Activated CD4-positive, alpha-beta memory T cell treated with anti-CD3 and anti-CD28 coated beads, Interleukin-2, amount 10 ng/mL, durations not matched to agents 7 days and 5 days (primary cell): ENCODE results near the gene CDC42BPA. TPM values are rescaled to one million over a fixed set of nuclear protein-coding genes. Genes with fewer than 3 reads are reported as not detected.
"Not testable (repeated sequence)": the region's sequence is repeated elsewhere in the genome, so short reads cannot be mapped to it uniquely, and the experiment has no call there.

ENCODE experiments used
- CTCF ChIA-PET: fragments of 350-600 bp; sonication (Branson Sonifier 250); formaldehyde crosslinking; loops from one replicate; lab custom pipeline; 2021; ENCODE audit warnings: antibody characterized with exemption, inconsistent platforms; lab: Charles Lee
- POLR2A ChIA-PET: fragments of 350-600 bp; sonication (Branson Sonifier 250); formaldehyde crosslinking; loops from one replicate; lab custom pipeline; 2021; ENCODE audit warnings: antibody characterized with exemption; lab: Charles Lee
- DNase-seq: peaks from one replicate; pipeline ENCODE4 v3.0.0-alpha.2; 2020
- H3K27ac Mint-ChIP-seq: one replicate; pipeline ENCODE4 v1.8.0; 2021; ENCODE audit warnings: mild to moderate bottlenecking, mixed read lengths
- H3K27me3 Mint-ChIP-seq: one replicate; pipeline ENCODE4 v1.8.0; 2021; ENCODE audit warnings: mixed read lengths
- H3K36me3 Mint-ChIP-seq: one replicate; pipeline ENCODE4 v1.8.0; 2021; ENCODE audit warnings: low read depth, mixed read lengths
- H3K4me1 Mint-ChIP-seq: one replicate; pipeline ENCODE4 v1.8.0; 2021; ENCODE audit warnings: mixed read lengths
- H3K4me3 Mint-ChIP-seq: one replicate; pipeline ENCODE4 v1.8.0; 2021; ENCODE audit warnings: mild to moderate bottlenecking, mixed read lengths
- H3K9me3 Mint-ChIP-seq: one replicate; pipeline ENCODE4 v1.8.0; 2021; ENCODE audit warnings: mixed read lengths
- total RNA-seq, 2 experiments: library from RNA; stranded (reverse); gene quantifications; one replicate each; pipeline ENCODE4 v1.2.3, GENCODE V29; 2021

The CDC42BPA gene
- total RNA-seq, 2 experiments from 2014 or later = 3.1 TPM

DNA sequence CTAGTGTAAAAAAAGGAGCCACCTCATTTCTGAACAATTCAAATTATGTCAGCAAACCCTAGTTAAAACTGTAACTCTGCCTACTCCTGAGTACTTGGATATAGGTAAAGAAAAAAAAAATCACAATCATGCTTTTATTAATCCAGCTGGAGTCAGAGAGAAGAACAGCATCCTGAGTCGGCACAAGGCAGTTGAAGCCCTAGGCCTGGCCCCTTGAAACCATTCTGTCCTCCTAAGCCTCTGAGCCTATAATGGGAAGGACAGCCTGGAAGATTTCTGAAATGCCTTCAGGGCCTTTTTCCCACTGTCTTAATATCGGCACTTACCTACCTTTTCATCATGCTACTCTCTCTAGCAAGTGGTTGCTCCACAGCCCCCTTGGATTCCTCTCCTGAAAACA, 32.5 kb downstream of the CDC42BPA start:
- POLR2A ChIA-PET = no interaction called here
- Mint-ChIP-seq H3K27me3 (no peaks in the 10 kb centered on the region), H3K4me1 (no peaks in the 10 kb centered on the region), H3K9me3 (peaks cover 4% of the 10 kb centered on the region), H3K27ac (no peak overlapping the region), H3K36me3 (no peaks in the 10 kb centered on the region), H3K4me3 (no peak overlapping the region)
- DNase-seq = no peak
- CTCF ChIA-PET = no interaction called here

GRCh38 chr1:227281371-227281770, 36.9 kb downstream of the CDC42BPA start:
- H3K4me1 Mint-ChIP-seq = no peaks in the 10 kb centered on the region
- peaks cover 4% of the 10 kb centered on the region for H3K9me3 Mint-ChIP-seq
- H3K4me3 Mint-ChIP-seq = no peak overlapping the region
- no peaks in the 10 kb centered on the region for H3K27me3 Mint-ChIP-seq
- ChIA-PET CTCF (no interaction called here), POLR2A (no interaction called here)
- H3K36me3 Mint-ChIP-seq = no peaks in the 10 kb centered on the region
- no peak overlapping the region for H3K27ac Mint-ChIP-seq
- DNase-seq = no peak

GRCh38 chr1:227280836-227281235, 37.5 kb downstream of the CDC42BPA start:
- CTCF ChIA-PET = no interaction called here
- no peaks in the 10 kb centered on the region for H3K4me1 Mint-ChIP-seq
- no peaks in the 10 kb centered on the region for H3K27me3 Mint-ChIP-seq
- POLR2A ChIA-PET = no interaction called here
- H3K27ac Mint-ChIP-seq = no peak overlapping the region
- peaks cover 4% of the 10 kb centered on the region for H3K9me3 Mint-ChIP-seq
- H3K4me3 Mint-ChIP-seq = no peak overlapping the region
- no peaks in the 10 kb centered on the region for H3K36me3 Mint-ChIP-seq
- DNase-seq = no peak

GRCh38 chr1:227276156-227276693, 42.1 kb downstream of the CDC42BPA start:
- POLR2A ChIA-PET, H3K4me3 Mint-ChIP-seq, H3K36me3 Mint-ChIP-seq, CTCF ChIA-PET, H3K4me1 Mint-ChIP-seq, H3K9me3 Mint-ChIP-seq, H3K27ac Mint-ChIP-seq, H3K27me3 Mint-ChIP-seq, DNase-seq: not testable (repeated sequence)

- H3K4me3 Mint-ChIP-seq = no peak overlapping the region
- no peak for DNase-seq
- no peak overlapping the region for H3K27ac Mint-ChIP-seq
- ChIA-PET POLR2A (no interaction called here), CTCF (no interaction called here)
- no peaks in the 10 kb centered on the region for H3K27me3 Mint-ChIP-seq
- H3K4me1 Mint-ChIP-seq = no peaks in the 10 kb centered on the region
- peaks cover 3% of the 10 kb centered on the region for H3K9me3 Mint-ChIP-seq
- H3K36me3 Mint-ChIP-seq = no peaks in the 10 kb centered on the region
Observed at GRCh38 chr1:227273557-227273956, 44.7 kb downstream of the CDC42BPA start.

- POLR2A ChIA-PET = no interaction called here
- CTCF ChIA-PET = no interaction called here
Observed at GRCh38 chr1:227272428-227272827, 45.9 kb downstream of the CDC42BPA start.

GRCh38 chr1:227270554-227270953, 47.7 kb downstream of the CDC42BPA start:
- H3K4me1 Mint-ChIP-seq = no peaks in the 10 kb centered on the region
- H3K36me3 Mint-ChIP-seq = no peaks in the 10 kb centered on the region
- POLR2A ChIA-PET = no interaction called here
- no peak overlapping the region for H3K4me3 Mint-ChIP-seq
- H3K9me3 Mint-ChIP-seq = peaks cover 3% of the 10 kb centered on the region
- H3K27ac Mint-ChIP-seq = no peak overlapping the region
- no peaks in the 10 kb centered on the region for H3K27me3 Mint-ChIP-seq
- CTCF ChIA-PET = no interaction called here
- DNase-seq = no peak

More at GRCh38 chr1:227272428-227272827, 45.9 kb downstream of the CDC42BPA start:
- no peaks in the 10 kb centered on the region for H3K4me1 Mint-ChIP-seq
- DNase-seq = no peak
- no peaks in the 10 kb centered on the region for H3K27me3 Mint-ChIP-seq
- no peak overlapping the region for H3K27ac Mint-ChIP-seq
- H3K9me3 Mint-ChIP-seq = peaks cover 3% of the 10 kb centered on the region
- H3K4me3 Mint-ChIP-seq = no peak overlapping the region
- no peaks in the 10 kb centered on the region for H3K36me3 Mint-ChIP-seq

- Mint-ChIP-seq H3K9me3 (peaks cover 3% of the 10 kb centered on the region), H3K4me3 (no peak overlapping the region), H3K27me3 (peaks cover 3% of the 10 kb centered on the region), H3K4me1 (no peaks in the 10 kb centered on the region), H3K36me3 (no peaks in the 10 kb centered on the region), H3K27ac (no peak overlapping the region)
- POLR2A ChIA-PET = no interaction called here
- CTCF ChIA-PET = no interaction called here
- DNase-seq = no peak
Observed at GRCh38 chr1:227268943-227269342, 49.3 kb downstream of the CDC42BPA start.

DNA sequence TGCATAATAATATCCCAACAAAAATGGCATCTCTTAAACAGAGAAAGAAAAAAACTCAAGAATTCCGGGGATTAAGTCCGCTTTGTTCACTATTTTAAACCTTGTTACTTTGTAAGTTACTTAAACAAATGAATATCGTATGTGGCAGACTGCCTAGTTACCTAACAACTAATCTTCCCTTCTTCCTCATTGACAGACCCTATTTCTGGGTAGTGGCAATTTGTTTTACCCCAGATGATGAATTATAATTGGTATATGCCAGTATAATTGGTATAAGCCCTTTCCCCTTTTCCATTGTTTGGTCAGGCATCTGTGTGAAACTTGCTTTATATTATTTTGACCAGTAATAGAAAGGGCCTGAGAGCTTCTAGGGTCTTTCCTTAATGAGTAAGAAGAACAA, 52.4 kb downstream of the CDC42BPA start:
- ChIA-PET POLR2A (no interaction called here), CTCF (no interaction called here)
- no peak overlapping the region for H3K27ac Mint-ChIP-seq

GRCh38 chr1:227263869-227264268, 54.4 kb downstream of the CDC42BPA start:
- H3K4me1 Mint-ChIP-seq = no peaks in the 10 kb centered on the region
- no peak overlapping the region for H3K27ac Mint-ChIP-seq
- ChIA-PET POLR2A (no interaction called here), CTCF (no interaction called here)
- no peaks in the 10 kb centered on the region for H3K36me3 Mint-ChIP-seq
- peaks cover 3% of the 10 kb centered on the region for H3K27me3 Mint-ChIP-seq
- no peak for DNase-seq
- H3K4me3 Mint-ChIP-seq = no peak overlapping the region
- H3K9me3 Mint-ChIP-seq = no peaks in the 10 kb centered on the region

More for the DNA sequence above, 52.4 kb downstream of the CDC42BPA start:
- Mint-ChIP-seq H3K36me3 (no peaks in the 10 kb centered on the region), H3K9me3 (no peaks in the 10 kb centered on the region), H3K4me3 (no peak overlapping the region), H3K27me3 (peaks cover 3% of the 10 kb centered on the region), H3K4me1 (no peaks in the 10 kb centered on the region)
- no peak for DNase-seq

GRCh38 chr1:227261501-227261900, 56.8 kb downstream of the CDC42BPA start:
- DNase-seq = no peak
- ChIA-PET CTCF (no interaction called here), POLR2A (no interaction called here)
- Mint-ChIP-seq H3K4me3 (no peak overlapping the region), H3K27me3 (peaks cover 3% of the 10 kb centered on the region), H3K36me3 (no peaks in the 10 kb centered on the region), H3K4me1 (no peaks in the 10 kb centered on the region), H3K27ac (no peak overlapping the region), H3K9me3 (no peaks in the 10 kb centered on the region)

DNA sequence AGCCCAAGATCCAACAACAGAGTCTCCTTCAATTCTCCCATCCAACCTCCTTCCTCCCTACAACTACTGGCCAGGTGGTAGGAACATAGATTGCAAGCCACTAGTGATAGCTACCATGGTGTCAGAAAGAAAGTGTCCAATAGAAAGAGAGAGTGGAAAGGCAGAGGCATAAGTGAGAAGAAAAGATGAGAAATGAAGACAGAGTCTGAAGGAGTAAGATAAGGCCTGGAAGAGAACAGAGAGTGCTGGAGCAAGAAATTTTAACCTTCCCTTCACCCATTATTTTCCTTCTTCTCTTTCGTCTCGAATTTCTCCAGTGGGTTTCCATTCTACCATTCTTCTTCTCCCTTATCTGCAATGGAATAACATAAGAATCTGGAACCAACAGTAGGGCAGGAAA, 57.9 kb downstream of the CDC42BPA start:
- Mint-ChIP-seq H3K4me3 (no peak overlapping the region), H3K27ac (no peak overlapping the region), H3K36me3 (no peaks in the 10 kb centered on the region), H3K27me3 (peaks cover 3% of the 10 kb centered on the region), H3K9me3 (no peaks in the 10 kb centered on the region), H3K4me1 (no peaks in the 10 kb centered on the region)
- DNase-seq = no peak
- CTCF ChIA-PET = no interaction called here
- POLR2A ChIA-PET = no interaction called here

GRCh38 chr1:227257964-227258363, 60.3 kb downstream of the CDC42BPA start:
- ChIA-PET POLR2A (no interaction called here), CTCF (interaction anchor here (1.1 kb wide), 1 partner anchor 24 kb away, joined by 3 read pairs; no protein-coding TSS in a partner anchor)
- no peak for DNase-seq
- no peaks in the 10 kb centered on the region for H3K36me3 Mint-ChIP-seq
- H3K4me3 Mint-ChIP-seq = no peak overlapping the region
- no peak overlapping the region for H3K27ac Mint-ChIP-seq
- H3K27me3 Mint-ChIP-seq = peaks cover under 1% of the 10 kb centered on the region
- no peaks in the 10 kb centered on the region for H3K4me1 Mint-ChIP-seq
- H3K9me3 Mint-ChIP-seq = no peaks in the 10 kb centered on the region

GRCh38 chr1:227255086-227255732, 63.1 kb downstream of the CDC42BPA start:
- DNase-seq = no peak
- Mint-ChIP-seq H3K4me3 (no peak overlapping the region), H3K27me3 (peaks cover 2% of the 10 kb centered on the region), H3K9me3 (no peaks in the 10 kb centered on the region), H3K27ac (no peak overlapping the region), H3K4me1 (no peaks in the 10 kb centered on the region), H3K36me3 (no peaks in the 10 kb centered on the region)
- CTCF ChIA-PET = no interaction called here
- POLR2A ChIA-PET = no interaction called here
